ENCODE measurements around the gene ARID2.

The ARID2 gene

GRCh38 chr12:45760333-45760732 lies 30.8 kb downstream of the ARID2 start:
- H3K4me1 ChIP-seq (ENCODE audit: control insufficient read depth in 1 of 2, insufficient read depth in 2 of 2, low read length in 2 of 2), result peaks cover 0 to 9% of the 10 kb centered on the region in 2 donors
- no peak overlapping the region for H3K4me3 ChIP-seq (ENCODE audit: low read depth in 1 of 2, low read length in 2 of 2)
- no peak overlapping the region for H3K27ac ChIP-seq (ENCODE audit: low read depth, low read length)
- H3K36me3 ChIP-seq (ENCODE audit: control insufficient read depth in 1 of 2, insufficient read depth in 2 of 2, low read length in 2 of 2), result no peaks in the 10 kb centered on the region
- H3K9ac ChIP-seq (ENCODE audit: low read depth in 1 of 2, low read length in 2 of 2), result no peak overlapping the region
- H3K9me3 ChIP-seq (ENCODE audit: control insufficient read depth in 1 of 2, low read length in 2 of 2), result no peaks in the 10 kb centered on the region
- no peaks in the 10 kb centered on the region for H3K27me3 ChIP-seq (ENCODE audit: control insufficient read depth in 1 of 2, insufficient read depth in 2 of 2, low read length in 2 of 2)

GRCh38 chr12:45762185-45763110 lies 32.9 kb downstream of the ARID2 start:
- Histone ChIP-seq H3K9me3 (ENCODE audit: control insufficient read depth in 1 of 2, low read length in 2 of 2) (no peaks in the 10 kb centered on the region), H3K27ac (ENCODE audit: low read depth, low read length) (no peak overlapping the region), H3K27me3 (ENCODE audit: control insufficient read depth in 1 of 2, insufficient read depth in 2 of 2, low read length in 2 of 2) (no peaks in the 10 kb centered on the region), H3K4me3 (ENCODE audit: low read depth in 1 of 2, low read length in 2 of 2) (no peak overlapping the region), H3K9ac (ENCODE audit: low read depth in 1 of 2, low read length in 2 of 2) (no peak overlapping the region), H3K4me1 (ENCODE audit: control insufficient read depth in 1 of 2, insufficient read depth in 2 of 2, low read length in 2 of 2) (peaks cover 0 to 6% of the 10 kb centered on the region in 2 donors), H3K36me3 (ENCODE audit: control insufficient read depth in 1 of 2, insufficient read depth in 2 of 2, low read length in 2 of 2) (no peaks in the 10 kb centered on the region)

GRCh38 chr12:45763381-45763780 lies 33.9 kb downstream of the ARID2 start:
- Histone ChIP-seq H3K27me3 (ENCODE audit: control insufficient read depth in 1 of 2, insufficient read depth in 2 of 2, low read length in 2 of 2) (no peaks in the 10 kb centered on the region), H3K4me3 (ENCODE audit: low read depth in 1 of 2, low read length in 2 of 2) (no peak overlapping the region), H3K9ac (ENCODE audit: low read depth in 1 of 2, low read length in 2 of 2) (no peak overlapping the region), H3K27ac (ENCODE audit: low read depth, low read length) (no peak overlapping the region), H3K4me1 (ENCODE audit: control insufficient read depth in 1 of 2, insufficient read depth in 2 of 2, low read length in 2 of 2) (peaks cover 0 to 6% of the 10 kb centered on the region in 2 donors), H3K9me3 (ENCODE audit: control insufficient read depth in 1 of 2, low read length in 2 of 2) (no peaks in the 10 kb centered on the region), H3K36me3 (ENCODE audit: control insufficient read depth in 1 of 2, insufficient read depth in 2 of 2, low read length in 2 of 2) (no peaks in the 10 kb centered on the region)

- Histone ChIP-seq H3K27ac (ENCODE audit: low read depth, low read length) (no peak overlapping the region), H3K9ac (ENCODE audit: low read depth in 1 of 2, low read length in 2 of 2) (no peak overlapping the region), H3K36me3 (ENCODE audit: control insufficient read depth in 1 of 2, insufficient read depth in 2 of 2, low read length in 2 of 2) (no peaks in the 10 kb centered on the region), H3K4me1 (ENCODE audit: control insufficient read depth in 1 of 2, insufficient read depth in 2 of 2, low read length in 2 of 2) (no peaks in the 10 kb centered on the region), H3K9me3 (ENCODE audit: control insufficient read depth in 1 of 2, low read length in 2 of 2) (peaks cover 0 to 3% of the 10 kb centered on the region in 2 donors), H3K27me3 (ENCODE audit: control insufficient read depth in 1 of 2, insufficient read depth in 2 of 2, low read length in 2 of 2) (no peaks in the 10 kb centered on the region), H3K4me3 (ENCODE audit: low read depth in 1 of 2, low read length in 2 of 2) (no peak overlapping the region)
Measured at GRCh38 chr12:45768194-45768593, 38.7 kb downstream of the ARID2 start.

GRCh38 chr12:45773747-45774146 lies 44.2 kb downstream of the ARID2 start:
- H3K27ac ChIP-seq (ENCODE audit: low read depth, low read length), result no peak overlapping the region
- peaks cover 0 to 19% of the 10 kb centered on the region in 2 donors for H3K4me1 ChIP-seq (ENCODE audit: control insufficient read depth in 1 of 2, insufficient read depth in 2 of 2, low read length in 2 of 2)
- peaks cover 0 to 3% of the 10 kb centered on the region in 2 donors for H3K9me3 ChIP-seq (ENCODE audit: control insufficient read depth in 1 of 2, low read length in 2 of 2)
- no peaks in the 10 kb centered on the region for H3K36me3 ChIP-seq (ENCODE audit: control insufficient read depth in 1 of 2, insufficient read depth in 2 of 2, low read length in 2 of 2)
- H3K9ac ChIP-seq (ENCODE audit: low read depth in 1 of 2, low read length in 2 of 2), result no peak overlapping the region
- no peaks in the 10 kb centered on the region for H3K27me3 ChIP-seq (ENCODE audit: control insufficient read depth in 1 of 2, insufficient read depth in 2 of 2, low read length in 2 of 2)
- no peak overlapping the region for H3K4me3 ChIP-seq (ENCODE audit: low read depth in 1 of 2, low read length in 2 of 2)

GRCh38 chr12:45774508-45775162 lies 45.1 kb downstream of the ARID2 start:
- Histone ChIP-seq H3K4me3 (ENCODE audit: low read depth in 1 of 2, low read length in 2 of 2) (no peak overlapping the region), H3K9me3 (ENCODE audit: control insufficient read depth in 1 of 2, low read length in 2 of 2) (peaks cover 0 to under 1% of the 10 kb centered on the region in 2 donors), H3K4me1 (ENCODE audit: control insufficient read depth in 1 of 2, insufficient read depth in 2 of 2, low read length in 2 of 2) (peaks cover 0 to 19% of the 10 kb centered on the region in 2 donors), H3K36me3 (ENCODE audit: control insufficient read depth in 1 of 2, insufficient read depth in 2 of 2, low read length in 2 of 2) (no peaks in the 10 kb centered on the region), H3K9ac (ENCODE audit: low read depth in 1 of 2, low read length in 2 of 2) (no peak overlapping the region), H3K27me3 (ENCODE audit: control insufficient read depth in 1 of 2, insufficient read depth in 2 of 2, low read length in 2 of 2) (no peaks in the 10 kb centered on the region), H3K27ac (ENCODE audit: low read depth, low read length) (no peak overlapping the region)

GRCh38 chr12:45775465-45775864 lies 46.0 kb downstream of the ARID2 start:
- Histone ChIP-seq H3K9ac (ENCODE audit: low read depth in 1 of 2, low read length in 2 of 2) (no peak overlapping the region), H3K4me3 (ENCODE audit: low read depth in 1 of 2, low read length in 2 of 2) (no peak overlapping the region), H3K36me3 (ENCODE audit: control insufficient read depth in 1 of 2, insufficient read depth in 2 of 2, low read length in 2 of 2) (no peaks in the 10 kb centered on the region), H3K27me3 (ENCODE audit: control insufficient read depth in 1 of 2, insufficient read depth in 2 of 2, low read length in 2 of 2) (no peaks in the 10 kb centered on the region), H3K4me1 (ENCODE audit: control insufficient read depth in 1 of 2, insufficient read depth in 2 of 2, low read length in 2 of 2) (peaks cover 0 to 19% of the 10 kb centered on the region in 2 donors), H3K27ac (ENCODE audit: low read depth, low read length) (no peak overlapping the region), H3K9me3 (ENCODE audit: control insufficient read depth in 1 of 2, low read length in 2 of 2) (no peaks in the 10 kb centered on the region)

- Histone ChIP-seq H3K9ac (ENCODE audit: low read depth in 1 of 2, low read length in 2 of 2) (no peak overlapping the region), H3K4me1 (ENCODE audit: control insufficient read depth in 1 of 2, insufficient read depth in 2 of 2, low read length in 2 of 2) (peaks cover 0 to 19% of the 10 kb centered on the region in 2 donors), H3K27me3 (ENCODE audit: control insufficient read depth in 1 of 2, insufficient read depth in 2 of 2, low read length in 2 of 2) (no peaks in the 10 kb centered on the region), H3K36me3 (ENCODE audit: control insufficient read depth in 1 of 2, insufficient read depth in 2 of 2, low read length in 2 of 2) (no peaks in the 10 kb centered on the region), H3K9me3 (ENCODE audit: control insufficient read depth in 1 of 2, low read length in 2 of 2) (no peaks in the 10 kb centered on the region), H3K4me3 (ENCODE audit: low read depth in 1 of 2, low read length in 2 of 2) (no peak overlapping the region), H3K27ac (ENCODE audit: low read depth, low read length) (no peak overlapping the region)
Measured at GRCh38 chr12:45775964-45776363, 46.5 kb downstream of the ARID2 start.

- Histone ChIP-seq H3K27ac (ENCODE audit: low read depth, low read length) (no peak overlapping the region), H3K9me3 (ENCODE audit: control insufficient read depth in 1 of 2, low read length in 2 of 2) (no peaks in the 10 kb centered on the region), H3K4me1 (ENCODE audit: control insufficient read depth in 1 of 2, insufficient read depth in 2 of 2, low read length in 2 of 2) (peaks cover 0 to 13% of the 10 kb centered on the region in 2 donors), H3K36me3 (ENCODE audit: control insufficient read depth in 1 of 2, insufficient read depth in 2 of 2, low read length in 2 of 2) (no peaks in the 10 kb centered on the region), H3K4me3 (ENCODE audit: low read depth in 1 of 2, low read length in 2 of 2) (no peak overlapping the region), H3K9ac (ENCODE audit: low read depth in 1 of 2, low read length in 2 of 2) (no peak overlapping the region), H3K27me3 (ENCODE audit: control insufficient read depth in 1 of 2, insufficient read depth in 2 of 2, low read length in 2 of 2) (no peaks in the 10 kb centered on the region)
Measured at GRCh38 chr12:45779936-45780335, 50.4 kb downstream of the ARID2 start.

GRCh38 chr12:45781080-45781479 lies 51.6 kb downstream of the ARID2 start:
- H3K27me3 ChIP-seq (ENCODE audit: control insufficient read depth in 1 of 2, insufficient read depth in 2 of 2, low read length in 2 of 2), result no peaks in the 10 kb centered on the region
- no peaks in the 10 kb centered on the region for H3K9me3 ChIP-seq (ENCODE audit: control insufficient read depth in 1 of 2, low read length in 2 of 2)
- H3K36me3 ChIP-seq (ENCODE audit: control insufficient read depth in 1 of 2, insufficient read depth in 2 of 2, low read length in 2 of 2), result no peaks in the 10 kb centered on the region
- no peak overlapping the region for H3K27ac ChIP-seq (ENCODE audit: low read depth, low read length)
- peaks cover 0 to 1% of the 10 kb centered on the region in 2 donors for H3K4me1 ChIP-seq (ENCODE audit: control insufficient read depth in 1 of 2, insufficient read depth in 2 of 2, low read length in 2 of 2)
- H3K9ac ChIP-seq (ENCODE audit: low read depth in 1 of 2, low read length in 2 of 2), result no peak overlapping the region
- H3K4me3 ChIP-seq (ENCODE audit: low read depth in 1 of 2, low read length in 2 of 2), result no peak overlapping the region

Data from duodenal mucosa (tissue), 2 donors.